Measurements from ENCODE around the gene MRPL50.

GRCh38 chr9:101414839-101415238 lies 16.4 kb upstream of the MRPL50 start:
- TF ChIP-seq CTCF (IDR thresholded peaks at IDR 0.05) (no peak), POLR2A (IDR thresholded peaks at IDR 0.05) (no peak)
